HUES6 (cell line): ENCODE measurements around the gene CFAP210.

Experiments used
- H3K27ac ChIP-seq: 2 replicates; pipeline ENCODE4 v1.7.0; 2013; ENCODE audit warnings: low read depth, mild to moderate bottlenecking, low read length, inconsistent platforms
- H3K27me3 ChIP-seq: 2 replicates; pipeline ENCODE4 v1.6.1; 2013; ENCODE audit warnings: low read length; ENCODE audit not compliant: control insufficient read depth, insufficient read depth
- H3K36me3 ChIP-seq: 2 replicates; pipeline ENCODE4 v1.6.1; 2013; ENCODE audit warnings: low read length; ENCODE audit not compliant: control insufficient read depth, insufficient read depth
- H3K4me1 ChIP-seq: 2 replicates; pipeline ENCODE4 v1.6.1; 2013; ENCODE audit warnings: low read length; ENCODE audit not compliant: control insufficient read depth, insufficient read depth
- H3K4me3 ChIP-seq: 2 replicates; pipeline ENCODE4 v1.5.1; 2013; ENCODE audit warnings: low read depth, low read length
- H3K9ac ChIP-seq: one replicate; pipeline ENCODE4 v1.6.1; 2013; ENCODE audit warnings: mild to moderate bottlenecking, low read length
- H3K9me3 ChIP-seq: 2 replicates; pipeline ENCODE4 v1.6.1; 2013; ENCODE audit warnings: low read depth, low read length; ENCODE audit not compliant: control insufficient read depth, insufficient read depth

The CFAP210 gene

GRCh38 chr2:169673106-169673505 lies 21.1 kb downstream of the CFAP210 start:
- H3K4me3 ChIP-seq = no peak overlapping the region
- H3K27me3 ChIP-seq = no peaks in the 10 kb centered on the region
- no peaks in the 10 kb centered on the region for H3K4me1 ChIP-seq
- no peak overlapping the region for H3K27ac ChIP-seq
- H3K9ac ChIP-seq = no peak overlapping the region
- H3K36me3 ChIP-seq = no peaks in the 10 kb centered on the region
- H3K9me3 ChIP-seq = no peaks in the 10 kb centered on the region

GRCh38 chr2:169672406-169672805 lies 21.8 kb downstream of the CFAP210 start:
- Histone ChIP-seq H3K36me3 (no peaks in the 10 kb centered on the region), H3K4me3 (no peak overlapping the region), H3K9me3 (no peaks in the 10 kb centered on the region), H3K27me3 (no peaks in the 10 kb centered on the region), H3K4me1 (no peaks in the 10 kb centered on the region), H3K27ac (no peak overlapping the region), H3K9ac (no peak overlapping the region)

- H3K9me3 ChIP-seq = no peaks in the 10 kb centered on the region
- H3K27me3 ChIP-seq = no peaks in the 10 kb centered on the region
- H3K9ac ChIP-seq = no peak overlapping the region
- no peak overlapping the region for H3K4me3 ChIP-seq
- no peaks in the 10 kb centered on the region for H3K36me3 ChIP-seq
- no peaks in the 10 kb centered on the region for H3K4me1 ChIP-seq
- no peak overlapping the region for H3K27ac ChIP-seq
These were observed 23.3 kb downstream of the CFAP210 start for GRCh38 chr2:169670937-169671336.

GRCh38 chr2:169670215-169670651 lies 24.0 kb downstream of the CFAP210 start:
- H3K27ac ChIP-seq = no peak overlapping the region
- H3K9ac ChIP-seq = no peak overlapping the region
- H3K9me3 ChIP-seq = no peaks in the 10 kb centered on the region
- no peaks in the 10 kb centered on the region for H3K27me3 ChIP-seq
- no peak overlapping the region for H3K4me3 ChIP-seq
- H3K36me3 ChIP-seq = no peaks in the 10 kb centered on the region
- no peaks in the 10 kb centered on the region for H3K4me1 ChIP-seq

- no peaks in the 10 kb centered on the region for H3K36me3 ChIP-seq
These were observed 26.6 kb downstream of the CFAP210 start for GRCh38 chr2:169667583-169667982.

GRCh38 chr2:169664978-169665930 lies 29.0 kb downstream of the CFAP210 start:
- Histone ChIP-seq H3K36me3 (no peaks in the 10 kb centered on the region), H3K4me1 (no peaks in the 10 kb centered on the region), H3K4me3 (no peak overlapping the region), H3K9ac (no peak overlapping the region), H3K27ac (no peak overlapping the region), H3K27me3 (no peaks in the 10 kb centered on the region), H3K9me3 (no peaks in the 10 kb centered on the region)

More at GRCh38 chr2:169667583-169667982, 26.6 kb downstream of the CFAP210 start:
- Histone ChIP-seq H3K9me3 (no peaks in the 10 kb centered on the region), H3K27me3 (no peaks in the 10 kb centered on the region), H3K27ac (no peak overlapping the region), H3K4me1 (no peaks in the 10 kb centered on the region), H3K4me3 (no peak overlapping the region), H3K9ac (no peak overlapping the region)

GRCh38 chr2:169664600-169664977 lies 29.6 kb downstream of the CFAP210 start:
- Histone ChIP-seq H3K9me3 (no peaks in the 10 kb centered on the region), H3K4me3 (no peak overlapping the region), H3K27me3 (no peaks in the 10 kb centered on the region), H3K27ac (no peak overlapping the region), H3K9ac (no peak overlapping the region), H3K4me1 (no peaks in the 10 kb centered on the region), H3K36me3 (no peaks in the 10 kb centered on the region)

- no peak overlapping the region for H3K9ac ChIP-seq
These were observed 31.0 kb downstream of the CFAP210 start for GRCh38 chr2:169663247-169663646.

GRCh38 chr2:169662744-169663143 lies 31.5 kb downstream of the CFAP210 start:
- H3K9ac ChIP-seq = no peak overlapping the region
- H3K36me3 ChIP-seq = no peaks in the 10 kb centered on the region
- H3K27me3 ChIP-seq = no peaks in the 10 kb centered on the region
- H3K9me3 ChIP-seq = no peaks in the 10 kb centered on the region
- no peak overlapping the region for H3K27ac ChIP-seq
- H3K4me3 ChIP-seq = no peak overlapping the region
- H3K4me1 ChIP-seq = no peaks in the 10 kb centered on the region

More at GRCh38 chr2:169663247-169663646, 31.0 kb downstream of the CFAP210 start:
- Histone ChIP-seq H3K4me1 (no peaks in the 10 kb centered on the region), H3K27ac (no peak overlapping the region), H3K36me3 (no peaks in the 10 kb centered on the region), H3K4me3 (no peak overlapping the region), H3K9me3 (no peaks in the 10 kb centered on the region), H3K27me3 (no peaks in the 10 kb centered on the region)

- H3K27ac ChIP-seq = no peak overlapping the region
- no peaks in the 10 kb centered on the region for H3K4me1 ChIP-seq
- H3K4me3 ChIP-seq = no peak overlapping the region
- H3K9me3 ChIP-seq = no peaks in the 10 kb centered on the region
- no peak overlapping the region for H3K9ac ChIP-seq
- no peaks in the 10 kb centered on the region for H3K27me3 ChIP-seq
- no peaks in the 10 kb centered on the region for H3K36me3 ChIP-seq
These were observed 32.9 kb downstream of the CFAP210 start for GRCh38 chr2:169661265-169661664.

GRCh38 chr2:169659320-169659719 lies 34.9 kb downstream of the CFAP210 start:
- no peak overlapping the region for H3K4me3 ChIP-seq
- H3K4me1 ChIP-seq = no peaks in the 10 kb centered on the region
- H3K9ac ChIP-seq = no peak overlapping the region
- no peaks in the 10 kb centered on the region for H3K9me3 ChIP-seq
- H3K27me3 ChIP-seq = no peaks in the 10 kb centered on the region
- no peaks in the 10 kb centered on the region for H3K36me3 ChIP-seq
- H3K27ac ChIP-seq = no peak overlapping the region
